ENCODE results near the gene FAM216A. TPM values are rescaled to one million over a fixed set of nuclear protein-coding genes. Genes with fewer than 3 reads are reported as not detected.
"Not testable (repeated sequence)": the region's sequence is repeated elsewhere in the genome, so short reads cannot be mapped to it uniquely, and the experiment has no call there.

FAM216A gene
- total RNA-seq, 1 donor from 2014 or later = 3.9 TPM

GRCh38 chr12:110505332-110505731, 36.7 kb downstream of the FAM216A start:
- Histone ChIP-seq H3K27me3 (ENCODE audit: control insufficient read depth, insufficient read depth, low read length) (no peaks in the 10 kb centered on the region), H3K4me3 (ENCODE audit: low read depth, low read length) (no peak overlapping the region), H3K36me3 (ENCODE audit: control insufficient read depth, insufficient read depth, low read length) (no peaks in the 10 kb centered on the region)
- FAIRE-seq (no peak), DNase-seq (ENCODE audit: low read depth) (no peak)
- TF ChIP-seq CTCF (IDR thresholded peaks at IDR 0.05; ENCODE audit: insufficient read depth, low read length, severe bottlenecking) = no peak

- no peaks in the 10 kb centered on the region for H3K27me3 ChIP-seq (ENCODE audit: control insufficient read depth, insufficient read depth, low read length)
- DNase-seq (ENCODE audit: low read depth) (peak; percentile 23), FAIRE-seq (no peak)
- no peak overlapping the region for H3K4me3 ChIP-seq (ENCODE audit: low read depth, low read length)
- no peak for TF ChIP-seq CTCF (IDR thresholded peaks at IDR 0.05; ENCODE audit: insufficient read depth, low read length, severe bottlenecking)
- no peaks in the 10 kb centered on the region for H3K36me3 ChIP-seq (ENCODE audit: control insufficient read depth, insufficient read depth, low read length)
Observed at GRCh38 chr12:110508071-110508586, 39.5 kb downstream of the FAM216A start.

GRCh38 chr12:110513842-110514241, 45.2 kb downstream of the FAM216A start:
- H3K4me3 ChIP-seq (ENCODE audit: low read depth, low read length) = no peak overlapping the region
- DNase-seq (ENCODE audit: low read depth) (no peak), FAIRE-seq (no peak)
- TF ChIP-seq CTCF (IDR thresholded peaks at IDR 0.05; ENCODE audit: insufficient read depth, low read length, severe bottlenecking) = no peak
- no peaks in the 10 kb centered on the region for H3K36me3 ChIP-seq (ENCODE audit: control insufficient read depth, insufficient read depth, low read length)
- no peaks in the 10 kb centered on the region for H3K27me3 ChIP-seq (ENCODE audit: control insufficient read depth, insufficient read depth, low read length)

- FAIRE-seq = no peak
- Histone ChIP-seq H3K27me3 (ENCODE audit: control insufficient read depth, insufficient read depth, low read length) (no peaks in the 10 kb centered on the region), H3K36me3 (ENCODE audit: control insufficient read depth, insufficient read depth, low read length) (no peaks in the 10 kb centered on the region), H3K4me3 (ENCODE audit: low read depth, low read length) (no peak overlapping the region)
- no peak for TF ChIP-seq CTCF (IDR thresholded peaks at IDR 0.05; ENCODE audit: insufficient read depth, low read length, severe bottlenecking)
- DNase-seq (ENCODE audit: low read depth) = no peak
Observed at GRCh38 chr12:110514363-110514762, 45.7 kb downstream of the FAM216A start.

- TF ChIP-seq CTCF (IDR thresholded peaks at IDR 0.05; ENCODE audit: insufficient read depth, low read length, severe bottlenecking) = no peak
- Histone ChIP-seq H3K36me3 (ENCODE audit: control insufficient read depth, insufficient read depth, low read length) (no peaks in the 10 kb centered on the region), H3K4me3 (ENCODE audit: low read depth, low read length) (no peak overlapping the region), H3K27me3 (ENCODE audit: control insufficient read depth, insufficient read depth, low read length) (no peaks in the 10 kb centered on the region)
- FAIRE-seq = no peak
- DNase-seq (ENCODE audit: low read depth) = no peak
Observed at GRCh38 chr12:110516995-110517394, 48.4 kb downstream of the FAM216A start.

- not testable (repeated sequence) for H3K4me3 ChIP-seq (ENCODE audit: low read depth, low read length); H3K36me3 ChIP-seq (ENCODE audit: control insufficient read depth, insufficient read depth, low read length); H3K27me3 ChIP-seq (ENCODE audit: control insufficient read depth, insufficient read depth, low read length); FAIRE-seq; DNase-seq (ENCODE audit: low read depth)
Observed at GRCh38 chr12:110518014-110518413, 49.4 kb downstream of the FAM216A start.

- not testable (repeated sequence) for H3K36me3 ChIP-seq (ENCODE audit: control insufficient read depth, insufficient read depth, low read length); H3K27me3 ChIP-seq (ENCODE audit: control insufficient read depth, insufficient read depth, low read length); FAIRE-seq; H3K4me3 ChIP-seq (ENCODE audit: low read depth, low read length); DNase-seq (ENCODE audit: low read depth)
Observed at GRCh38 chr12:110520876-110521712, 52.4 kb downstream of the FAM216A start.

Measured in bronchial epithelial cell (primary cell).